ENCODE results near the gene NXNL1.

The NXNL1 gene

DNA sequence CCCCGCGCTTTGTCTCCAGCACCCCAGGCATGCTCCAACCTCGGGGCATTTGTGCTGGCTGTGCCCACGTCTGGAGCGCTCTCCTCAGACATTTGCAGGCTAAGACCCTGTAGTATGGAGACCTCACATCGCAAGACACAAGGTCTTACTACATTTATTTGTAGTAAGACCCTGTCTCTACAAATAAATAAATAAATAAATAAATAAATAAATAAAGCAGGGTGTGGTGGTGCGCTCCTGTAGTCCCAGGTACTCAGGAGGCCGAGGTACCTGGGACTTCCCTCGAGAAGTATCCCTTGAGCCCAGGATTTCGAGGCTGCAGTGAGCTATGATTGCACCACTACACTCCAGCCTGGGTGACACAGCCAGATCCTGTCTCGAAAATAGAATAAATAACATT is 4.6 kb downstream of the NXNL1 start:
- no peak for DNase-seq (ENCODE audit: low read depth in 3 of 3)

DNA sequence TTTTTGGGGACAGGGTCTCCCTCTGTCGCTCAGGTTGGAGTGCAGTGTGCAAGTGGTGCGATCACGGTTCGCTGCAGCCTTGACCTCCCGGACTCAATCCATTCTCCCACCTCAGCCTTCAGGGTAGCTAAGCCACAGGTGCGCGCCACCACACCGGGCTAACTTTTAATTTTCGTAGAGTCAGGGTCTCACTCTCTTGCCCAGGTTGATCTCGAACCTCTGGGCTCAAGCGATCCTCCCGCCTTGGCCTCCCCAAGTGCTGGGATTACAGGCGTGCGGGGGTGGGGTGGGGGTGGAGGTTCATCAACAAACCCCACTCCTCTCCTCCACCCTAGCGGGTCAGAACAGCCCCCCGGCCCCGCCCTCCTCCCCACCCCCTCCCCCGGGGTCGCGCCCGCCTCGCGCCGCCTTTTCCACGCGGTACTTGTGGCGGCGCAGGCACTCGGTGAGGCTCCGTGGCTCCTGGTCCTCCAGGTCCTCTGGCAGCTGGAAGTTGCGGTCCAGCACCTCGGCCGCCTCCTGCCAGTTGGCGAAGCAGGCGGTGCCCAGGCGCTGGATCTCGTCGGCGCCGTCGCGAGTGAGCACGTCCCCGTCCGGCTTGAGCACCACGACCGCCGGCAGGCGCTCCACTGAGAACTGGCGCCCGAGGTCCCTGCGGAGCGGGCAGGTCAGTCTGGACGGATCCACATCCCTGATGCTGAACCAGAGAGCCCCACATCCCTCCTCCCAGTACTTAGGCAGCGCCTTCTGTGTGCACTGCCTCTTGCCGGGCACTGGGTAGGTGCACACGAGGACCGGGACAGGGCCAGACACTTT is 5.2 kb downstream of the NXNL1 start:
- DNase-seq (ENCODE audit: low read depth in 3 of 3) = no peak

DNA sequence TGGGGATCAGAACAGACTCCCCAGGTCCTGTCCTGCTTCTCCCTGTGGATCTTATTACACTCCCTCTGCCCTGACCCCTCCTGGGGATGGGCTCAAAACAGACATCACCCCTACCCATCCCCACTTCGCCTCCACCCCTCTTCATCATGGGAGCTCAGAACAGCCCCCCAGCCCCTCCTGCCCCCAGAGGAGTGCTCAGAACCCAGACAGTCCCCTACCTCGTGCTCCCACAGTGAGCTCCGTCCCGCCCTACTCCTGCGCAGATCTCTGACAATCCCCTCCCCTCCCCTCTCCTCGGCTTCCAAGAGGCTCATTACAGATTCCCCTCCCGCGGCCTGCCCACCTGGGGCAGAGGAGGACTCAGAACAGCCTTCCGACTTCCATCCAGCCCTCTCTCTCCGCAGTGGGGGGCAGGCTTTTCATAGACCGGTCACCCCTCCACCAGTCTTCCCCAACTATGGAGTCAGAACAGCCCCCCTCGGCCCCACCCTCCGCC is 6.1 kb downstream of the NXNL1 start:
- DNase-seq (ENCODE audit: low read depth in 3 of 3) = no peak

DNA sequence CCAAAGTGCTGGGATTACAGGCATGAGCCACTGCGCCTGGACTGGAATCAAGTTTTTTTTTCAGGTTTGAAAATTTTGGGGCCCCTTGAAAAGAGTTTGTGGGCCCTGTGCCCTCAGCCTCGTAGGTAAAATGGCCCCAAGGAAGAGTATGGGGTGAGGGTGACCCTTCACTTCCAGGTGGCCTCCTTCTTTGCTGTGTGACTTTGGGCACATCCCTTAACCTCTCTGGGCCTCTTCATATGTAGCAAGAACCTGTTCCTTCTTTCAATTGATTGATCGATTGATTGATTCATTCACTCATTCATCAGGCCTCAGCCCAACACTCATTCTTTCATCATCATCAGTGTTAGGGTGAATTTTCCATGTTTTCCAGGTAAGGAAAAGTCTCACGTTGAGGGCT is 8.9 kb downstream of the NXNL1 start:
- no peak for DNase-seq (ENCODE audit: low read depth in 3 of 3)

DNA sequence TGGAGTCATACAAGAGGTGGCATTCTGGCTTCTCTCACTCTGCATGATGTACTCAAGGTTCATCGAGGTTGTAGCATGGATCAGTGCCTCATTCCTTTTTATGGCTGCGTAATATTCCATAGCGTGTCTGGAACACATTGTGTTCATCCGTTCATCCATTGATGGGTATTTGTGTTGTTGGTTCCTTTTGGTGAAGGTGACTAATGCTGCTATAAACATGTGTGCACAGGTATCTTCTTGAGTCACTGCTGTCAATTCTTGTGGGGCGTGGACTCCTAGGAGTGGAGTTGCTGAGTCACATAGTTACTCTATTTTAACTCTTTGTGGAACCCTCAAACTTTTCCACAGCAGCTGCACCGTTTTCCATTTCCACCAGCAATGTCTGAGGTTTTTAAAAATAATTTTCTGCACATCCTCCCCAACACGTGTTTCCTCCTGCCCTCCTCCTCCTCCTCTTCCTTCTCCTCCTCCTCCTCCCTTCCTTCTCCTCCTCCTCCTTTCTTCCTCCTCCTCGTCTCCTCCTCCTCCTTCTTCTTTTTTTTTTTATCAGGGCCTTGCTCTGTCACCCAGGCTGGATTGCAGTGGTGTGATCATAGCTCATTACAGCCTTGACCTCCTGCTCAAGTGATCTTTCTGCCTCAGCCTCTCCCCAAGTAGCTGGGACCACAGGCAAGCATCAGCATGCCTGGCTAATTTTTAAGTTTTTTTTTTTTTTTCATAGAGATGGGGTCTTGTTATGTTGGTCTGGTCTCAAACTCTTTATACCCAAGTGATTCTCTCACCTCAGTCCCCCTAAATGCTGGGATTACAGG is 10.3 kb downstream of the NXNL1 start:
- peak; percentile 21 to 50 (median 41) for DNase-seq (ENCODE audit: low read depth in 3 of 3)

DNA sequence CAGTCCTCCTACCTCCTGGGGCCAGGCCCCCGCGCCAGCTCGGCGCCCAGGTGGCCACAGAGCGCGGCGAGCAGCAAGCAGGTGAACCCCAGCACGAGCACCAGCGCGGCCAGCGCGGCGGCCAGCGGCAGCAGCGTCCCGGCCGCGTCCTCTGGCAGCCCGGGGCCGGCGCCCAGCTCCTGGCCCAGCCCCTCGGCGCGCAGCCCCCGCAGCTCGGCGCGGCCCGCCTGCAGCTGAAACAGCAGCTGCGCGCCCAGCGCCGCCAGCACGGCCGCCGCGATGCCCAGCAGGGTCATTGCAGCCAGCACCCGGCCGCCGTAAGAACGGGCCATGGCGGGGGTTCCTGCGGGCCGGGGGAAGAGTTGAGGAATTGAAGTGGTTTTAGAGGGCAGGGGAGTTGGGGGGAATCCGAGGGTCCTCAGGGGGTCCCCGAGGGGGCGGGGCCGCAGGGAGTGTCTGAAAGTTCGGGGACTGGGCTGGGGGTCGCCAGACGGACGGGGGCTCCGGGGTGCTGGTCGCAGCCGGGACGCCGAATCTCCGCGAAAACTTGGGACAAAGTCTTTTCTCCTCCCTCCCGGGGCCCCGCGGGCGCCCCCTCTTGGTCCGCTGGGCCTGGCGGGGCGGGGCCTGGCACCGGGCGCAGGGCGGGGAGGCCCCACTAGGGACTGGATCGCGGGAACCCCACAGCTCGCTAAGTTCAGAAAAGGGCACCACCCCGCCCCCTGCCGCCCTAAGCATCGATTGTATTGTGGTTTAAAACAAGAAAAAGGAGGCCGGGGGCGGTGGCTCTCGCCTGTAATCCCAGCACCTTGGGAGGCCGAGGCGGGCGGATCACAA is 12.4 kb downstream of the NXNL1 start, which contains the start of gene TMEM221:
TSS of gene TMEM221 (minus strand) at position 538 of the 837 bp plus-strand sequence. CDS start at position 332, 206 bp downstream.
- peak in 2 of 3 donors; percentile 26 to 45 for DNase-seq (ENCODE audit: low read depth in 3 of 3)

DNA sequence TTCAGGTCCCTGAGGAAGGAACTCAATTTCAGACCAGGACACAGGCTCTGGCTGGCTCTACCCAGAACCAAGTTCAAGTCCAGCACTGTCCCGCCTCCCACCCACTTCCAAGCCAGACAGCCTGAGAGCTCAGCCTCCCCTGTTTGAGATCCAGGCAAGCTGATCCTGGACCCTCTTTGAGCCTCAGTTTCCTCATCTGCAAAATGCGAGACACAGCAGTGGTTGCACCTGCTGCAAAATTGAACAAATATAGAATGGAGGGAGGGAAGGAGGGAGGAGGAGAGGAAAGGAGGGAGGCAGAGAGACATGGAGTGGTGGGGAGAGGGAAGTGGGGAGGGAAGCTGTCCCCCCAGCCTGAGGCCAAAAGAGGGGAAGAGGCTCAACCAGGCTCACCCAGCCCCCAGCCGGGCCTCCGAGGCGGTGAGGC is 13.0 kb downstream of the NXNL1 start:
- no peak for DNase-seq (ENCODE audit: low read depth in 3 of 3)

DNA sequence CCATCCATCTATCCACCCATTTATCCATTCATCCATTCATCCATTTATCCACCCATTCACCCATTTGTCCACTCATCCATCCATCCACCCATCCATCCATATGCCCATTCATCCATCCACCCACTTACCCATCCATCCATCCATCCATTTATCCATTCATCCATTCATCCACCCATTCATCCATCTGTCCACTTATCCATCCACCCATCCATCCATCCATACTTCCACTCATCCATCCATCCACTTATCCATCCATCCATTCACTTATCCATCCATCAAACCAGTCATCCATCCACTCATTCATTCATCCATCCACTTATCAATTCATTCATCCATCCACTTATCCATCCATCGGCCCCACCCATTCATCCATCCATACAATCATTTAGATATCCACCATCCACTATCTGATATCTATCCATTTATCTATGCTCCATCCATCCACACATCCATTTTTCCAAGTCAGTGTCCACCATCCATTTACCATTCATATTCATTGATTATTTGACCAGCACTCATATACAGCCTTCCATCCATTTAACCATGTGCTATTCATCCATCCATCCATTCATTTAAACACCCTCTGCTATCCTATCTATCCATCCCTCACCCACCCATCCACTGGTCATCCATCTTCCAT is 15.1 kb downstream of the NXNL1 start:
- no peak for DNase-seq (ENCODE audit: low read depth in 3 of 3)

DNA sequence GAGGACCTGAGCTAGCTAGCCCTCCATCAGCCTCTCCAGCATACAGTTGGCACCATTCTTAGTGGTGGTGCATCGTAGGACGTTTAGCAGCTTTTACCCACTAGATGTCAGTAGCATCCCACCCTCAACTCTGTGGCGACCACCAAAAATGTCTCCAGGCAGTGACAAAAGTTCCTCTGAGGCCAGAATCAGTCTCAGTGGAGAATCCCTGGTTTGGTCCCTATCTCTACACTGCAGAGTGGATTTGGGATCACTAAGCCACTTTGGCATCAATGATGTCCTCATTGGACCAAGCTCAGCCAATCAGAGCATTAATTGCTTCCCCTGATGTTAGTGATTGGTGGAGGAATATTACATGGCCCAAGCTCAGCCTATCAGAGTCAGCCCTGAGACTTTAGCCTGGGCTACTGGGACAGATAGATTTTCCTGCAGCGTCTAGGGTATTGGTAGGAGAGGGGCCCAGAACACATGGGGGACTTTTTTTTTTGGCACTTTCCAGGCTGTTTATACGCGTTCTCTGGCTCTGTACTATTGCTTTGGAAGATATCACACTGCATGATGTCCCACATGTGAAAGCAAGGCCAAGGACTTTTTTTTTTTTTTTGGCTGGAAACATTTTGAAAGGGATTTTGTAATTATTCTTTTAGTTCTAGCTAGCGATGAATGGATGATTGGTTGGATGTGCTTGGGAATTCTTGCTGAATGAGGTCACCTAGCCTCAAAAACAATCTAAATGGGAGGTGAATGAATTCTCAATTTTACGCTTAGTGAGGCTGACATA is 19.3 kb downstream of the NXNL1 start:
- DNase-seq (ENCODE audit: low read depth in 3 of 3) = no peak

DNA sequence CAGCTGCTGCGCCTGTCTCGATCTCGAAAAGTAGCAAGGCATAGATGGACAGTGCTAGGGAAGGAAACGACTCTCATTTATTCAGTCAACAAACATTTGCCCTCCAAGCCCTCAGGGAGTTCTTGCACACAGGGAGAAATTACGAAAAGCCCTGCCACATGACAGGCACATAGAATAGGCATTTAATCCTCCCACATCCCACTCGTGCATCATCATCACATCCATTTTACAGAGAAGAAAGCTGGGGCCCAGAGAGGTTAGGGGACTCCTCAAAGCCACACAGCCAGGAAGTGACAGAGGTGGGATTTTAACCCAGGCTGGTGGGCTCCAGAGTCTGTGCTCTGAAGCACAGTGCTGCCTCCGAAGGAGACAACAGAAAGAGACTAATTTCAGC is 23.9 kb downstream of the NXNL1 start:
- DNase-seq (ENCODE audit: low read depth in 3 of 3) = no peak

DNA sequence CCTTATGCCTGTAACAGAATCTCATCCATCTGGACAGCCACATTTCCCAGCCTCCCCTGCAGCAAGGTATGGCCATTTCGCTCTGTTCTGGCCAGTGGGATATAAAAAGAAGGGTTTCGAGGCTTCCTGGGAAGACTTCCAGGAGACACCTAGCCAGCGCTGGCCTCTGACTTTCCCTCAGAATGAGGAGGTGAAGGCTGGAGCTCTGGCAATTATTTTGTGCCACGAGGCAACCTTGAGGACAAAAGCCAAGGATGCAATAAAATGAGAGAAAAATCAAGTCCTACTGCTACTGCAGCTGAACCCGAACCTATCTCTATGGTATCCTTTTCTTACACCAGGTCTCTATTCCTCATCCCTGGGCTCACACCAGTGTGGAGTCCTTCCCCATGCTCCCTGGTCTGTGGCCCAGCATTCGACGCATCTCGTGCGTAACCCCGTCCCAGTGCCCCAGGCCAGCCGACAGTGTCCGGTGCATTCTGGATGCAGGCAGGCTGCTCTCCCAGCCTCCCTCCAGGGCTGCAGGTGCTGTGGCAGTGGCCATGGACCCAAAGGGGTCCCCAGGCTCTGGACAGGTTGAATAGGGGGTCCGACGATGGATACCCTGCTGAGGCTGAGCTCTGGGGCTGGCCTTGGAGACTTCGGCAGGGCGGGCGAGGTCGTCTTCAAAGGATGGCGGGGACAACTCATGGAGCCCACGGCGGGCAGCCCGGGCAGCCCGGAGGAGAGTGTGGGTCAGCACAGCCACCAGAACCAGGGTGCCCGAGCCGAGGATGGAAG is 24.4 kb downstream of the NXNL1 start:
- no peak for DNase-seq (ENCODE audit: low read depth in 3 of 3)

DNA sequence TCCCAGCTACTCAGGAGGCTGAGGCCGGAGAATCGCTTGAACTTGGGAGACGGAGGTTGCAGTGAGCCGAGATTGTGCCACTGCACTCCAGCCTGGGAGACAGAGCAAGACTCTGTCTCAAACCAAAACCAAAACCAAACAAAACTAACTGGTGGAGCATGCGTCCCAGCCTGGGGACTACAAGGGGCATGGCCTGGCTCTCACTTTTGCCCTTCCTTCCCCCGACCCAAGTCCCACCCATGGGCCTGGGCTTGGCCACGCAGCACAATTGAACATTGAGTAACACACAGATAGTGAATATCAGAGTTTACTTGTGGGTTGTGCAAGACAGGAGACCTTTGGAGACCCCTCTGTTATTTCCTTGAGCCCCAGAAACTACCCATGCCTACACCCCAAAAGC is 25.5 kb downstream of the NXNL1 start:
- DNase-seq (ENCODE audit: low read depth in 3 of 3) = no peak

DNA sequence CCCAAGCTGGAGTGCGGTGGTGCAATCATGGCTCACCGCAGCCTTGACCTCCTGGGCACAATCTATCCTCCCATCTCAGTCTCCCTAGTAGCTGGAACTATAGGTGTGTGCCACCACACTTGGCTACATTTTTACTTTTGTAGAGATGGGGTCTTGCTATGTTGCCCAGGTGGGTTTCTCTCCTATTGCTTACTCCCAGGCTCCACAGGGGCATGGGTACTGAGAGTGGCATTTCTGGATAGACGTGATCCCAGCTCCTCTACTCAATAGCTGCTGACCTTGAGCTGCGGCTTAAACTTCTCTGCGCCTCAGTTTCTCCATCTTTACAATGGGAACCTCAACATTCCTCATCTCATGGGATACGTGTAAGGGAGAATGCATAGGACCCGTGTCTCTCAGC is 29.3 kb downstream of the NXNL1 start:
- no peak for DNase-seq (ENCODE audit: low read depth in 3 of 3)

DNA sequence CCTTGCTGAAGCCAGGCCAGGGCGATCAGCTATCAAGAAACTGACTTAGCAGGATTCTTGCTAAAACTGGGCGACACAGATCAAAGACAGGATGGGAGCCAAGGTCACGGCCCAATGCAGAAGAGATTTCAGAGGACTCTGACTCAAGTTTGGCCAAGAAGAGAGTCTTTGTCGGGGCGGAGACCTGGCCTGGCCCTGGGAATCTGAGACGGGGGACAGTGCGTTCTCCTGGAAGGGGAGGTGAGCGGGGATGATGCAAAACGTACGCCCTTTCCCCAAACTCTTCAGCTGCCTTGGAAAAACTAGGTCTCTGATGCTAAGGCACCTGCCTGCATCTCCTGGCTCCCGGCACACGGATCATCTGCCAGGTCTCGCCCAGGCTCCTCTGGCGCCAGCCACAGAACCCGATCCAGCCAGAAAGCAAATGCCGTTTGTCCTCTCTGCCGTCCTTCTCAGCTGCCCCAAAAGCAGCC is 31.0 kb downstream of the NXNL1 start:
- no peak for DNase-seq (ENCODE audit: low read depth in 3 of 3)

DNA sequence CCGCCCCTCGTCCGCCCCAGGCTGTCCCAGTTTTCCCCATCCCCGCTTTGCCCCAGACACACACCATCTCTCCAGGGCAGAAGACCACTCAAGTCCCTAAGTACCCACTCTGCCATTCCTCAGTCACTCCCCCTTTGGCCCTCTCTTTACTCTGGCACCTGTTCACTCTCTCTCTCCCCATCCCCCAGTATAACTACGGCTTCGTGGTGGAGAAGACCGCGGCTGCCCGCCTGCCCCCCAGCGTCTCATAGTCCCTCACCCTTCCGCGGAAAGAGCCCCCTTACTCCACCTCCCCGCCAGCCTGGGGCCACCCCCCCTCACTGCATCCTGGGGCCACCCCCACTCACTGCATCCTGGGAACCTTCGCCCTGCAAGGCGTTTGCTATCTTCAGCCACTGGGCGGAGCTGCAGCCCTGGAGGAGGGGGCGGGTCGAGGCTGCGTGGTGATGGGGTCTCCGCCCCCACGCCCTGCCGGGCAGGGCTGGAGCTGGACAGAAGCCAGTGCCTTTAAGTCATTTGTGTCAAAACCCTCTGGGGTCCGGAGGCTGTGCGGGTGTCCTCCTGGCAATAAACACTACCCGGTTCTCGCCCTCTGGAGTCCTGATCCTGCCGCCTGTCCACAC is 35.9 kb downstream of the NXNL1 start:
- DNase-seq (ENCODE audit: low read depth in 3 of 3) = no peak

DNA sequence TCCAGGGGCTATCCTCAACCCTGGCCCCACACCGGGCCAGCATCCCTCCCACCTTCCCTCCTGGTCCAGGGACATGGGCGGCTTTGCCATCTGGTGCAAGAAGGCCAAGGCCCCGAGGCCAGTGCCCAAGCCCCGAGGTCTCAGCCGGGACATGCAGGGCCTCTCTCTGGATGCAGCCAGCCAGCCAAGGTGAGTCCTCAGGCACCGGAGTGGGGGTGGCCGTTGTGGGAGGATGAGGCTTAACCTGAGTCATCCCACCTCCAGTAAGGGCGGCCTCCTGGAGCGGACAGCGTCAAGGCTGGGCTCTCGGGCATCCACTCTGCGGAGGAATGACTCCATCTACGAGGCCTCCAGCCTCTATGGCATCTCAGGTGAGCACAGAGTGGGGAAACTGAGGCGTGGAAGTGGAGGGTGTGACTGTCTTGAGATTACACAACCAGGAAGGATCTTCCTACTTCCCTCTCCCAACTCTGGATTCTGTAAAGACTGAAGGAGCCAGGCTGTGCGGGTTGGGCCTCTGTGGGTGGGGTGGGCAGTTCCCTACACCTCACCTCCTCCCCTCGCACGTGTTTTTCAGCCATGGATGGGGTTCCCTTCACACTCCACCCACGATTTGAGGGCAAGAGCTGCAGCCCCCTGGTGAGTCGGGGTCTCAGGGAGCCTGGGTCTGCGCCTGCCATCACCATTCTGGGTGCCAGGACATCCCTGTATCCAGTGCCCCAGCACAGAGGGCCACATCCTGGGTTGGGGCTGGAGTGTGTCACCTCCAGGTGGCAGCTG is 37.1 kb downstream of the NXNL1 start:
- no peak for DNase-seq (ENCODE audit: low read depth in 3 of 3)

DNA sequence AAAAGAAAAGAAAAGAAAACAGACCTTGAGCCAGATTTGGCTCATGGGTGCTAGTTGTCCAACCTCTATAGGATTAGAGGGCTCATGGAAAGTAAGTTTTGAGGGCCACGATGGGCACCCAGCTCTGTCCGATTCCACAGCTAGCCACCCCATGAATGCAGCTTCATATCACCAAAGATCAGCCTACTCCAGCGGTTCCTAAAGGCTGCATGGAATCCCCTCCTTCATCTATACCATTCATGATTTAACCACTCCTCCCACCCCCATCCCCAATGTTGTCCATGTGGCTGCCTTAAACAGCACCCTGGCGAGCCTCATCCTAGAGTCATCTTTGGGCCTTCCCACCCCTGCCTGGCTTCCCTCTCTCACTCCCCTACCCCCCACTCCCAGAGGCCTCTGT is 38.8 kb downstream of the NXNL1 start:
- no peak for DNase-seq (ENCODE audit: low read depth in 3 of 3)

DNA sequence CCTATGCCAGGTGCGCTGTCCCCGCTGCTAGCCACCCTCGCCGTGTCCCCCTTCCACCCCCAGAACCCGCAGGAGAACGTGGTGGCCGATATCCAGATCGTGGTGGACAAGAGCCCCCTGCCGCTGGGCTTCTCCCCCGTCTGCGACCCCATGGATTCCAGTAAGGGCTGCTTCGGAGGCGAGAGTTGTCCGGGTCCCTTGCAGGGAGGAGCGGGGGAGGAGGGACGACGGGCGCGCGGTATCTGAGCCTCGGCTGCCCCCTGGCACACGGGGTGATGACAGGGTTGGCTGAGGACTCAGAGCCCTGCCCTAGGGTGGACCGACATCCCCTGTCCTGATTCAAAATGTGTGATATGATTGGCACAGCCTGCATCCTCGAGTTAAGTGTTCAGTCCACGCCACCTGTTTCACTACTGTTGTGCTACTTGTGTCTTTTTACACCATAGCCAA is 40.2 kb downstream of the NXNL1 start:
- DNase-seq (ENCODE audit: low read depth in 3 of 3) = no peak
